Stimulated activated CD4-positive, alpha-beta T cell treated with anti-CD3 and anti-CD28 coated beads, Interleukin-2, amount 100 ng/mL, for 48 hours (primary cell): ENCODE results near the gene IGFL4.
A peak's percentile ranks its signal among the peaks of the same experiment; 100 is the strongest.

ENCODE experiments used
- DNase-seq, 2 donors: peaks; one replicate each; pipeline ENCODE4 v3.0.0-alpha.2; 2020

The IGFL4 gene

GRCh38 chr19:46060012-46060411 lies 19.2 kb upstream of the IGFL4 start:
- no peak for DNase-seq

- no peak for DNase-seq
These were observed 18.0 kb upstream of the IGFL4 start for GRCh38 chr19:46058778-46059177.

- DNase-seq: no peak
These were observed 15.7 kb upstream of the IGFL4 start for GRCh38 chr19:46056536-46056935.

- no peak for DNase-seq
These were observed 12.1 kb upstream of the IGFL4 start for GRCh38 chr19:46052896-46053295.

GRCh38 chr19:46049597-46049996 lies 8.8 kb upstream of the IGFL4 start:
- peak in 1 of 2 donors; percentile 11 for DNase-seq

GRCh38 chr19:46043519-46043918 lies 2.7 kb upstream of the IGFL4 start:
- no peak for DNase-seq

GRCh38 chr19:46042252-46042883 lies 1.6 kb upstream of the IGFL4 start:
- no peak for DNase-seq

GRCh38 chr19:46040125-46040524 lies 677 bp downstream of the IGFL4 start:
- DNase-seq: no peak

- no peak for DNase-seq
These were observed 4.1 kb downstream of the IGFL4 start for GRCh38 chr19:46036744-46037128.

- no peak for DNase-seq
These were observed 4.6 kb downstream of the IGFL4 start for GRCh38 chr19:46035986-46036743.

- DNase-seq: no peak
These were observed 5.3 kb downstream of the IGFL4 start for GRCh38 chr19:46035546-46035945.

- DNase-seq: no peak
These were observed 7.4 kb downstream of the IGFL4 start for GRCh38 chr19:46033401-46033800.

- DNase-seq: no peak
These were observed 8.2 kb downstream of the IGFL4 start for GRCh38 chr19:46032597-46033025.

GRCh38 chr19:46031781-46032596 lies 8.8 kb downstream of the IGFL4 start:
- no peak for DNase-seq

- DNase-seq: no peak
These were observed 9.8 kb downstream of the IGFL4 start for GRCh38 chr19:46030812-46031550.

GRCh38 chr19:46025835-46026234 lies 15.0 kb downstream of the IGFL4 start:
- DNase-seq: no peak

GRCh38 chr19:46023311-46023779 lies 17.5 kb downstream of the IGFL4 start:
- no peak for DNase-seq

GRCh38 chr19:46022431-46023310 lies 18.1 kb downstream of the IGFL4 start, which contains the start of gene PGLYRP1:
TSS of gene PGLYRP1 (minus strand) at chr19:46023053. CDS start at chr19:46023021, 32 bp downstream.
- DNase-seq: no peak

GRCh38 chr19:46022061-46022430 lies 18.8 kb downstream of the IGFL4 start:
- no peak for DNase-seq

GRCh38 chr19:46021531-46022041 lies 19.2 kb downstream of the IGFL4 start:
- no peak for DNase-seq

GRCh38 chr19:46020819-46021125 lies 20.0 kb downstream of the IGFL4 start:
- no peak for DNase-seq

- no peak for DNase-seq
These were observed 21.5 kb downstream of the IGFL4 start for GRCh38 chr19:46019270-46019669.
